Measurements from ENCODE around the gene GRK3.

DNA sequence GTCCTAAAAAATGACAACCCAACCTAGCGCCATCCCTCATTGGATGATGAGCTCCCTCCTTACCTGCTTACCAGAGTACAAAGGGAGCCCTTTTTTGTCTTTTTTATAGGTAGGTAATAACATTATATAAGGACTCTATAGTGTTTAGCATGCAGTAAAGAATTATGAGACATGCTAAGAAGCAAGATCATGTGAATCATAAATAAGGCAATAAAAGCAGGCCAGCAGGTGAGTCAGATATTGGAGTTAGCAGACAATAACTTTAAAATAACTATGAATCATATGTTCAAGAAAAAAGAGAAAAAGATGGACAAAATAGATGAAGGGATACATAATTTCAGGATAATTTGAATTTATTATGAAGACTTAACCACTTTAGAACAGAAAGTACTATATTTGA, 81.5 kb downstream of the GRK3 start:
- TF ChIP-seq, protein P1, sequence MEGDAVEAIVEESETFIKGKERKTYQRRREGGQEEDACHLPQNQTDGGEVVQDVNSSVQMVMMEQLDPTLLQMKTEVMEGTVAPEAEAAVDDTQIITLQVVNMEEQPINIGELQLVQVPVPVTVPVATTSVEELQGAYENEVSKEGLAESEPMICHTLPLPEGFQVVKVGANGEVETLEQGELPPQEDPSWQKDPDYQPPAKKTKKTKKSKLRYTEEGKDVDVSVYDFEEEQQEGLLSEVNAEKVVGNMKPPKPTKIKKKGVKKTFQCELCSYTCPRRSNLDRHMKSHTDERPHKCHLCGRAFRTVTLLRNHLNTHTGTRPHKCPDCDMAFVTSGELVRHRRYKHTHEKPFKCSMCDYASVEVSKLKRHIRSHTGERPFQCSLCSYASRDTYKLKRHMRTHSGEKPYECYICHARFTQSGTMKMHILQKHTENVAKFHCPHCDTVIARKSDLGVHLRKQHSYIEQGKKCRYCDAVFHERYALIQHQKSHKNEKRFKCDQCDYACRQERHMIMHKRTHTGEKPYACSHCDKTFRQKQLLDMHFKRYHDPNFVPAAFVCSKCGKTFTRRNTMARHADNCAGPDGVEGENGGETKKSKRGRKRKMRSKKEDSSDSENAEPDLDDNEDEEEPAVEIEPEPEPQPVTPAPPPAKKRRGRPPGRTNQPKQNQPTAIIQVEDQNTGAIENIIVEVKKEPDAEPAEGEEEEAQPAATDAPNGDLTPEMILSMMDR (IDR thresholded peaks at IDR 0.05 in 2 of 3, conservative IDR thresholded peaks at IDR 0.05 in 1 of 3; ENCODE audit: borderline replicate concordance in 1 of 3, insufficient read depth in 1 of 3, low read depth in 2 of 3, low read length in 2 of 3) = no peak
- TF ChIP-seq, protein P2, sequence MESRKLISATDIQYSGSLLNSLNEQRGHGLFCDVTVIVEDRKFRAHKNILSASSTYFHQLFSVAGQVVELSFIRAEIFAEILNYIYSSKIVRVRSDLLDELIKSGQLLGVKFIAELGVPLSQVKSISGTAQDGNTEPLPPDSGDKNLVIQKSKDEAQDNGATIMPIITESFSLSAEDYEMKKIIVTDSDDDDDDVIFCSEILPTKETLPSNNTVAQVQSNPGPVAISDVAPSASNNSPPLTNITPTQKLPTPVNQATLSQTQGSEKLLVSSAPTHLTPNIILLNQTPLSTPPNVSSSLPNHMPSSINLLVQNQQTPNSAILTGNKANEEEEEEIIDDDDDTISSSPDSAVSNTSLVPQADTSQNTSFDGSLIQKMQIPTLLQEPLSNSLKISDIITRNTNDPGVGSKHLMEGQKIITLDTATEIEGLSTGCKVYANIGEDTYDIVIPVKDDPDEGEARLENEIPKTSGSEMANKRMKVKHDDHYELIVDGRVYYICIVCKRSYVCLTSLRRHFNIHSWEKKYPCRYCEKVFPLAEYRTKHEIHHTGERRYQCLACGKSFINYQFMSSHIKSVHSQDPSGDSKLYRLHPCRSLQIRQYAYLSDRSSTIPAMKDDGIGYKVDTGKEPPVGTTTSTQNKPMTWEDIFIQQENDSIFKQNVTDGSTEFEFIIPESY (IDR thresholded peaks at IDR 0.05; ENCODE audit: extremely low read depth, insufficient replicate concordance, low read length) = no peak
- TF ChIP-seq, protein P3, sequence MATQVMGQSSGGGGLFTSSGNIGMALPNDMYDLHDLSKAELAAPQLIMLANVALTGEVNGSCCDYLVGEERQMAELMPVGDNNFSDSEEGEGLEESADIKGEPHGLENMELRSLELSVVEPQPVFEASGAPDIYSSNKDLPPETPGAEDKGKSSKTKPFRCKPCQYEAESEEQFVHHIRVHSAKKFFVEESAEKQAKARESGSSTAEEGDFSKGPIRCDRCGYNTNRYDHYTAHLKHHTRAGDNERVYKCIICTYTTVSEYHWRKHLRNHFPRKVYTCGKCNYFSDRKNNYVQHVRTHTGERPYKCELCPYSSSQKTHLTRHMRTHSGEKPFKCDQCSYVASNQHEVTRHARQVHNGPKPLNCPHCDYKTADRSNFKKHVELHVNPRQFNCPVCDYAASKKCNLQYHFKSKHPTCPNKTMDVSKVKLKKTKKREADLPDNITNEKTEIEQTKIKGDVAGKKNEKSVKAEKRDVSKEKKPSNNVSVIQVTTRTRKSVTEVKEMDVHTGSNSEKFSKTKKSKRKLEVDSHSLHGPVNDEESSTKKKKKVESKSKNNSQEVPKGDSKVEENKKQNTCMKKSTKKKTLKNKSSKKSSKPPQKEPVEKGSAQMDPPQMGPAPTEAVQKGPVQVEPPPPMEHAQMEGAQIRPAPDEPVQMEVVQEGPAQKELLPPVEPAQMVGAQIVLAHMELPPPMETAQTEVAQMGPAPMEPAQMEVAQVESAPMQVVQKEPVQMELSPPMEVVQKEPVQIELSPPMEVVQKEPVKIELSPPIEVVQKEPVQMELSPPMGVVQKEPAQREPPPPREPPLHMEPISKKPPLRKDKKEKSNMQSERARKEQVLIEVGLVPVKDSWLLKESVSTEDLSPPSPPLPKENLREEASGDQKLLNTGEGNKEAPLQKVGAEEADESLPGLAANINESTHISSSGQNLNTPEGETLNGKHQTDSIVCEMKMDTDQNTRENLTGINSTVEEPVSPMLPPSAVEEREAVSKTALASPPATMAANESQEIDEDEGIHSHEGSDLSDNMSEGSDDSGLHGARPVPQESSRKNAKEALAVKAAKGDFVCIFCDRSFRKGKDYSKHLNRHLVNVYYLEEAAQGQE (IDR thresholded peaks at IDR 0.05; ENCODE audit: low read depth) = no peak
- no peak for TF ChIP-seq POLR2AphosphoS5 (IDR thresholded peaks at IDR 0.05; ENCODE audit: low read depth, low read length)
- TF ChIP-seq SP1 (IDR thresholded peaks at IDR 0.05; ENCODE audit: low read depth) = no peak
- TF ChIP-seq FOSL1 (IDR thresholded peaks at IDR 0.05; ENCODE audit: low read depth) = no peak
- TF ChIP-seq EZH2 (IDR thresholded peaks at IDR 0.05) = no peak
- no peak for TF ChIP-seq ZNF274 (IDR thresholded peaks at IDR 0.05; ENCODE audit: low read depth, low read length)
- TF ChIP-seq POLR2A (IDR thresholded peaks at IDR 0.05; ENCODE audit: borderline replicate concordance, extremely low read depth, insufficient read depth, insufficient read length) = no peak
- TF ChIP-seq SIN3A (IDR thresholded peaks at IDR 0.05; ENCODE audit: low read depth) = no peak
- TF ChIP-seq, protein P4, sequence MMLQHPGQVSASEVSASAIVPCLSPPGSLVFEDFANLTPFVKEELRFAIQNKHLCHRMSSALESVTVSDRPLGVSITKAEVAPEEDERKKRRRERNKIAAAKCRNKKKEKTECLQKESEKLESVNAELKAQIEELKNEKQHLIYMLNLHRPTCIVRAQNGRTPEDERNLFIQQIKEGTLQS (IDR thresholded peaks at IDR 0.05) = no peak
- TF ChIP-seq RAD21 (IDR thresholded peaks at IDR 0.05; ENCODE audit: low read depth) = no peak
